K562 (cell line): ENCODE measurements around the gene MARVELD1. TPM values are rescaled to one million over a fixed set of nuclear protein-coding genes. Genes with fewer than 3 reads are reported as not detected.

Source experiments
- AFF1 ChIP-seq, 2 experiments: fragments of 450-650 bp; IDR thresholded peaks; 2 replicates each; pipeline ENCODE4 v1.6.1; 2018; ENCODE audit warnings: mild to moderate bottlenecking in 2 of 2, low read depth in 1 of 2; ENCODE audit not compliant: partially characterized antibody in 2 of 2
- ARID3A ChIP-seq: IDR thresholded peaks from 2 replicates; pipeline ENCODE4 v1.6.1; 2012; ENCODE audit warnings: low read depth, low read length, improper control_type of control experiment, borderline replicate concordance
- FOSL1 ChIP-seq: fragments of 200-800 bp; sonication (Bioruptor generic); conservative IDR thresholded peaks from 2 replicates; pipeline ENCODE4 v1.6.1; 2016; ENCODE audit warnings: missing genetic modification characterization, missing compliant biosample characterization
- NCOA2 ChIP-seq, 2 experiments: fragments of 450-650 bp; IDR thresholded peaks; 2 replicates each; pipeline ENCODE4 v1.6.1; 2018; ENCODE audit warnings: mild to moderate bottlenecking in 2 of 2, moderate library complexity in 1 of 2; ENCODE audit not compliant: partially characterized antibody in 2 of 2
- NCOA6 ChIP-seq: fragments of 450-650 bp; IDR thresholded peaks from 2 replicates; pipeline ENCODE4 v1.6.1; 2017; ENCODE audit warnings: mild to moderate bottlenecking
- NCOR1 ChIP-seq: fragments of 450-650 bp; IDR thresholded peaks from 2 replicates; pipeline ENCODE4 v1.6.1; 2016; ENCODE audit warnings: mild to moderate bottlenecking, moderate library complexity
- NFIX ChIP-seq: fragments of 250-450 bp; sonication (Bioruptor Pico); IDR thresholded peaks from 2 replicates; pipeline ENCODE4 v1.4.0; 2020; ENCODE audit warnings: low read depth, mild to moderate bottlenecking, moderate library complexity
- PTRF ChIP-seq: fragments of 450-650 bp; IDR thresholded peaks from 2 replicates; pipeline ENCODE4 v1.6.1; 2016; ENCODE audit warnings: mild to moderate bottlenecking, missing genetic modification characterization, missing compliant biosample characterization
- PTTG1 ChIP-seq: fragments of 450-650 bp; IDR thresholded peaks from 2 replicates; pipeline ENCODE4 v1.6.1; 2016; ENCODE audit warnings: low read depth, mild to moderate bottlenecking, missing genetic modification characterization, missing compliant biosample characterization
- RERE ChIP-seq: sonication (generic); formaldehyde crosslinking; IDR thresholded peaks from 2 replicates; pipeline ENCODE4 v1.8.0; 2023; ENCODE audit warnings: missing genetic modification reagents, mild to moderate bottlenecking, borderline replicate concordance
- SMARCC2 ChIP-seq: fragments of 450-650 bp; IDR thresholded peaks from 2 replicates; pipeline ENCODE4 v1.6.1; 2017; ENCODE audit warnings: antibody characterized with exemption, moderate library complexity, mild to moderate bottlenecking, low read depth
- ZEB2 ChIP-seq: fragments of 450-650 bp; IDR thresholded peaks from 2 replicates; pipeline ENCODE4 v1.6.1; 2016
- ZNF224 ChIP-seq: sonication (generic); formaldehyde crosslinking; IDR thresholded peaks from 2 replicates; pipeline ENCODE4 v1.8.0; 2022; ENCODE audit warnings: mild to moderate bottlenecking, missing genetic modification reagents
- ZNF354B ChIP-seq: fragments of 250-450 bp; sonication (Bioruptor Pico); IDR thresholded peaks from 2 replicates; pipeline ENCODE4 v1.4.0; 2020
- ZNF584 ChIP-seq: fragments of 200-800 bp; sonication (Bioruptor generic); IDR thresholded peaks from 2 replicates; pipeline ENCODE4 v1.6.1; 2016; ENCODE audit warnings: low read depth, mild to moderate bottlenecking, missing genetic modification characterization, missing compliant biosample characterization
- ZNF644 ChIP-seq: fragments of 200-800 bp; sonication (Bioruptor generic); IDR thresholded peaks from 2 replicates; pipeline ENCODE4 v1.6.1; 2016; ENCODE audit warnings: low read depth, missing genetic modification characterization, missing compliant biosample characterization
- ZNF766 ChIP-seq: fragments of 200-800 bp; sonication (Bioruptor generic); conservative IDR thresholded peaks from 2 replicates; pipeline ENCODE4 v1.6.1; 2016; ENCODE audit warnings: missing genetic modification characterization, missing compliant biosample characterization
- polyA plus RNA-seq, 8 experiments: library from polyadenylated mRNA; depleted of rRNA in 4 of 8; stranded (reverse) in 5 of 8; unstranded in 3 of 8; fragments of >200 nt; fragmentation: Nextera tagmentation in 2 of 8; fragmentation: Illumina TruSeq in 1 of 8; extraction: Ambion mirVana in 2 of 8; extraction: Trizol in 1 of 8; gene quantifications; 2 replicates each; pipeline versions ENCODE4 v1.2.1 to v1.2.3, GENCODE V29; 2011 to 2014; ENCODE audit warnings: inconsistent platforms in 1 of 8, missing spikeins in 1 of 8
- total RNA-seq, 7 experiments: library from RNA; depleted of rRNA in 6 of 7; stranded (reverse); fragments of >200 nt in 6 of 7; fragmentation: Illumina TruSeq in 2 of 7; extraction: Trizol in 2 of 7; gene quantifications; 2 replicates each; pipeline versions ENCODE4 v1.2.1 to v1.2.3, GENCODE V29; 2011 to 2021; ENCODE audit warnings: low replicate concordance in 1 of 7

The MARVELD1 gene
- total and polyA plus RNA-seq, 9 of the 15 experiments (the other 6 are each of a cell fraction or from before 2014, with no cell fraction given): 2.7 to 12.5 (median 5.3) TPM

- TF ChIP-seq AFF1 (IDR thresholded peaks at IDR 0.05; ENCODE audit: low read depth in 1 of 2, partially characterized antibody in 2 of 2) (peak; percentile 35 to 49), NCOA6 (no peak), NCOR1 (peak; percentile 92), ZNF644 (tag) (0 out of 2 replicates have a peak, but pooled peaks have one; percentile 45), PTRF (tag) (no peak), ZNF584 (CRISPR knock-in tag) (0 out of 2 replicates have a peak, but pooled peaks have one; percentile 20), ZNF224 (CRISPR knock-in tag) (no peak), ZNF766 (CRISPR knock-in tag) (peak; percentile 77), NFIX (no peak), ZEB2 (peak; percentile 97), FOSL1 (tag) (peak; percentile 78), ZNF354B (no peak), SMARCC2 (peak; percentile 94), ARID3A (peak; percentile 93), NCOA2 (IDR thresholded peaks at IDR 0.05; ENCODE audit: partially characterized antibody in 2 of 2) (peak in 1 of 2 experiments; percentile 47), PTTG1 (tag) (no peak), RERE (no peak)
Measured at GRCh38 chr10:97664282-97664850, 49.2 kb upstream of the MARVELD1 start (continued).
